ENCODE data around the gene ZSWIM8.
A peak's percentile ranks its signal among the peaks of the same experiment; 100 is the strongest.
"Not testable (repeated sequence)": the region's sequence is repeated elsewhere in the genome, so short reads cannot be mapped to it uniquely, and the experiment has no call there.

The ZSWIM8 gene, protein sequence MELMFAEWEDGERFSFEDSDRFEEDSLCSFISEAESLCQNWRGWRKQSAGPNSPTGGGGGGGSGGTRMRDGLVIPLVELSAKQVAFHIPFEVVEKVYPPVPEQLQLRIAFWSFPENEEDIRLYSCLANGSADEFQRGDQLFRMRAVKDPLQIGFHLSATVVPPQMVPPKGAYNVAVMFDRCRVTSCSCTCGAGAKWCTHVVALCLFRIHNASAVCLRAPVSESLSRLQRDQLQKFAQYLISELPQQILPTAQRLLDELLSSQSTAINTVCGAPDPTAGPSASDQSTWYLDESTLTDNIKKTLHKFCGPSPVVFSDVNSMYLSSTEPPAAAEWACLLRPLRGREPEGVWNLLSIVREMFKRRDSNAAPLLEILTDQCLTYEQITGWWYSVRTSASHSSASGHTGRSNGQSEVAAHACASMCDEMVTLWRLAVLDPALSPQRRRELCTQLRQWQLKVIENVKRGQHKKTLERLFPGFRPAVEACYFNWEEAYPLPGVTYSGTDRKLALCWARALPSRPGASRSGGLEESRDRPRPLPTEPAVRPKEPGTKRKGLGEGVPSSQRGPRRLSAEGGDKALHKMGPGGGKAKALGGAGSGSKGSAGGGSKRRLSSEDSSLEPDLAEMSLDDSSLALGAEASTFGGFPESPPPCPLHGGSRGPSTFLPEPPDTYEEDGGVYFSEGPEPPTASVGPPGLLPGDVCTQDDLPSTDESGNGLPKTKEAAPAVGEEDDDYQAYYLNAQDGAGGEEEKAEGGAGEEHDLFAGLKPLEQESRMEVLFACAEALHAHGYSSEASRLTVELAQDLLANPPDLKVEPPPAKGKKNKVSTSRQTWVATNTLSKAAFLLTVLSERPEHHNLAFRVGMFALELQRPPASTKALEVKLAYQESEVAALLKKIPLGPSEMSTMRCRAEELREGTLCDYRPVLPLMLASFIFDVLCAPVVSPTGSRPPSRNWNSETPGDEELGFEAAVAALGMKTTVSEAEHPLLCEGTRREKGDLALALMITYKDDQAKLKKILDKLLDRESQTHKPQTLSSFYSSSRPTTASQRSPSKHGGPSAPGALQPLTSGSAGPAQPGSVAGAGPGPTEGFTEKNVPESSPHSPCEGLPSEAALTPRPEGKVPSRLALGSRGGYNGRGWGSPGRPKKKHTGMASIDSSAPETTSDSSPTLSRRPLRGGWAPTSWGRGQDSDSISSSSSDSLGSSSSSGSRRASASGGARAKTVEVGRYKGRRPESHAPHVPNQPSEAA (N-terminal part only)

DNA sequence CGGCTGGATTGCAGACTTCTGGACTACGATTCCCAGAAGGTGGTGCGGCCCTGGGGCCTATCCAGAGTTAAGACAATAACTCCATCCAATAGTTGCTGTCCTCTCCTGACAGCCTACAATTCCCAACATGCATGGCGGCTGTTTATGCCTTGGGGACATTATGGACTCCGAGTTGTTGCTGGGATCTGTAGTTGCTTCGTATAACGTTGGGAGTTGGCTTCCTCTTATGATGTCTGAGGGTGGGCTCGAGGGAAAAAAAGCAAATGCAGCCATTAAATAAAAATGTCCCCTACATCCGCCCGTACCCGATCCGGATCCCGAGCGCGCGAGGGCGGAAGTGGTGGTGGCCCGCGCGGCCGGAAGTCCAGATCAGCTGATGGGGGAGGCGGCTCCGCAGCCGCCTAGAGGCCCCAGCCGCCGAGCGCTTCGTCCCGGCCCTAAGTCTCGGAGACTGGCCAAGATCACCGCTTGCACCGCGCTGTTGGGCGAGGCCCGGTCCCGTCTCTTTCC lies at the start of gene ZSWIM8:
TSS of gene ZSWIM8 (plus strand) at position 396 of the 510 bp plus-strand sequence. CDS start 273 bp downstream, outside the sequence.
- peak; percentile 92 to 93 for DNase-seq

DNA sequence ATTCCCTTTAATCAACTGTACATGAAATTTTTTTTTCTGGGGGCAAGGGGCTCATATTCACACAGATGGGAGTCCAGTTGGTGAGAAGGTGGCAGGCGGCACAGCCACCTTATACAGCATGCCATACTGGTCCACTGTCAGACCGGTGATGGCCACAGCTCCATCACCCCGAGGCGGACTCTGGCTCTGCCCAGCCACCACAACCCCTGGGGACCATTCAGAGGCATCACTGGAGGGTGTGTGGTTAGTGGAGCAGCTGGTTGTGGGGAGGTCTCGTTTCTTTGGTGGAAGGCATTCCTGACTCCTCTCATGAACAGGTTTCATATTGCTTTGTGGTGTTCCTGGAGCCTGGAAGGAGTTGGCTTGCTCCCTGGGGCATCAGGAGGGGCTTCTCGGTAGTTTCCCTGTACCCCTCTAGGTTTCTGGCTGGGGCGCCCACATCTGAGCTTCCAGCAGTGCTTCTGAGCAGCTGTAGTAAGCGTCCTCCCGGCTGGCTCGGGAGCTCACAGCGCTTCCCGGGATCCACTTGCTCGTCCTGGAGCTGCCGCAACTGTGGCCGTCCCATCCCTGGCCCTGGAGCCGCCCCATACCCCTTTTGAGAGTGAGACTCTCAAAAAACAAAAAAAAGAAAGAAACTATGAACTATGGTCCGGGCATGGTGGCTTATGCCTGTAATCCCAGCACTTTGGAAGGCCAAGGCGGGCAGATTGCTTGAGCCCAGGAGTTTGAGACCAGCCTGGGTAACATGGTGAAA lies 44.7 kb upstream of the ZSWIM8 start:
- DNase-seq = not testable (repeated sequence)

DNA sequence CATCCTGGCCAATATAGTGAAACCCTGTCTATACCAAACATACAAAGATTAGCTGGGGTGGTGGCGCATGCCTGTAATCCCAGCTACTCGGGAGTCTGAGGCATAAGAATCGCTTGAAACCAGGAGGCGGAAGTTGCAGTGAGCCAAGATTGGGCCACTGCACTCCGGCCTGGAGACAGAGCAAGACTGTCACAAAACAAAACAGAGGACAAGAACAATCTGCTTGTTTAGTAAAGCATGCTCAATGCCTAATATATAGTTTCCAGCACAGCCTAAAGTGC lies 43.0 kb upstream of the ZSWIM8 start:
- no peak for DNase-seq

DNA sequence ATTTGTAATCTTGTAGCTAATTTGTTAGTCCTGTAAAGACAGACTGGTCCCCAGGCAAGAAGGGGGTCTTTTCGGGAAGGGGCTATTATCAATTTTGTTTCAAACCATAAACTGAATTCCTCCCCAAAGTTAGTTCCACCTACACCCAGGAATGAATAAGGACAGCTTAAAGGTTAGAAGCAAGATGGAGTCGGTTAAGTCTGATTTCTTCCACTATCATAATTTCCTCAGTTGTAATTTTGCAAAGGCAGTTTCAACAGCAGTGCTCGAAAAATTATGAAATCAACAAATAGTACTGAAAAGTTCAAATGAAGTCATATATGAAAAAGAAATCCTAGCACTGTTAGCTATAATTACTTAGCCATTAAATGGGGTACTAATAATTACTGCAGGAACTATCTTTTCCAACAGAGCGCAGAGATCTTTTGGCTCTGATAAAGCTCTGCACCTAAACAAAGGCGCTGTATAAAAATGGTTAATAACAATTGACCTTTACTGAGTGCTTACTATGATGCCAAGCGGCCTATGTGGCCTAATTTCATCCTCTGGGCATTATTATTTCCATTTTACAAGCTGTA lies 42.0 kb upstream of the ZSWIM8 start:
- no peak for DNase-seq

DNA sequence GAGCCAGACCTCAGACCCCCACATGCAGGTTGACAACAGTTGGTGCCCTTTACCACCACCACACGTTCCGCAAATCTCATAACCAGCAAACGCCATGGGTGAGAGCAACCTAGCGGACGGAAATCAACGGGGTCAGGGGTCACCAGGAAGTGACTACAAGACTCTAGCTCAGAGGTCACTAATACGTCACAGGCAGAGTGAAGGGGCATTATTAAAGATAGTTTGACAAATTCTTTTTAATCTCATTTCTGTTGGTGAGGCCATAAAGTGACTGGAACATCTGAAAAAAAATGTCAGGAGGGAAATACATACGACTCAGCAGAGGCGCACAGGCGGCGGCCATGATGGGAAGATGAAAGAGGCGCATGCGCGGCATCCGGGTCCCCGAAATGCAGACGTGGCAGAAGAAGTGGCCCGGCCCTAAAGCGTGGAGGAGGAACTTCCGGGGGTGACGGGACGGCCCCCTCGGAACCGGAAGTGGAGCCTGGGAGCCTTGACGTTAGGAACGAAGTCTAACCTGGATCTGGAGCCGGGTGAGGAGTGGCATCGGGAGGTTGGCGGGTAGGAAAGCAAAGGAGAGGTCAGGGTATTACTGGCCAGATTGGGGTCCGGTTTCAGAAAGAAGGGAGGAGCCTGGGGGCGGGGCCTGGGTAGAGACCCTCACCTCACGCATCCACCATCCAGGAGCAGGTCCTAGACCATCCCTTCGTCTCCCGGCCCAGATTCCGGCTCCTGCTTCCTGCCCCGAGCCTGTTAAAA lies 41.3 kb upstream of the ZSWIM8 start, which contains the start of gene SEC24C:
TSS of gene SEC24C (plus strand) at position 468 of the 759 bp plus-strand sequence. CDS start 2,461 bp downstream, outside the sequence.
- peak; percentile 94 to 97 for DNase-seq

DNA sequence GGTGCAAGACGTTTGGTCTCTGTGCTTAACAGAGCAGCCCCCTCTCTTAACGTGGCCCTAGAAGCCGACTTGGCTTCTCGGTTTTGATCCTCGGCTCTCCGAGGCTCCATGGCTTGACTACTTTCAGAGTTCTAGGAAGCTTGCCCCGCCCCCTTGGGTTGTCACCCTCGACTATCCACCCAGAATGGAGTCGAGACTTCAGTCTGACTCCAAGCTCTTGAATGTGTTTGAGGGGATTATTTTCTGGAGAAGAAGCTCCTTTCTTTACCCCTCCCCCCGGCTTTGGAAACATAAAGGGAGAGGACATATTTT lies 40.8 kb upstream of the ZSWIM8 start:
- DNase-seq = peak; percentile 17 to 55

DNA sequence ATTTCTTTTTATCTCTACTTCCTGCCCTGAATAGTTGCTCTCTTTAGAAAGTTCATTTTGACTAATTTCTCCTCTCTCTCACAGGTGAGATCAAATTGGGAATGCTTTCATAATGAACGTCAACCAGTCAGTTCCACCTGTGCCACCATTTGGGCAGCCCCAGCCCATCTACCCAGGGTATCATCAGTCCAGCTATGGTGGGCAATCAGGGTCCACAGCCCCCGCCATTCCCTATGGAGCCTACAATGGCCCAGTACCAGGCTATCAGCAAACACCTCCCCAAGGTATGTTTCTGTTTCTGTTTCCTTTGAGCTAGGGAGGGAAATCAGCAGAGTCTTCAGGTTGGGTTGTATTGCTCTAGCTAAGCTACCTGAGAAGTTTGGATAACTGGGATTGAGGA lies 38.7 kb upstream of the ZSWIM8 start:
- no peak for DNase-seq

DNA sequence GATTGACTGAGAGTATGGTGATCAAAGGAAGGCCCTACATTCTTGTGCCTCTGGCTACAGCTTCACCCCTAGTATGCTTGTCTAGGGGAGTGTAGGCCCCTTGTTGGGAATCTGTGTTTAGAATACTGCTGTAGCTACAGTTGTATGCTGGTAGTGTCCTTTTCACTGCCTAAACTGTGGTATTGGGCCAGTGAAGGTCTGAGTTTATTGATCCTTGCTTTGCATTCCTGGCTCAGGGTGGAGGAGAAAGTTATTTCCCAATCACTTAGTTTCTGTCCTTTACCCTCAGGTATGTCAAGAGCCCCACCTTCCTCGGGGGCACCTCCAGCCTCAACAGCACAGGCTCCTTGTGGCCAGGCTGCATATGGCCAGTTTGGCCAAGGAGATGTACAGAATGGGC lies 34.6 kb upstream of the ZSWIM8 start:
- no peak for DNase-seq

DNA sequence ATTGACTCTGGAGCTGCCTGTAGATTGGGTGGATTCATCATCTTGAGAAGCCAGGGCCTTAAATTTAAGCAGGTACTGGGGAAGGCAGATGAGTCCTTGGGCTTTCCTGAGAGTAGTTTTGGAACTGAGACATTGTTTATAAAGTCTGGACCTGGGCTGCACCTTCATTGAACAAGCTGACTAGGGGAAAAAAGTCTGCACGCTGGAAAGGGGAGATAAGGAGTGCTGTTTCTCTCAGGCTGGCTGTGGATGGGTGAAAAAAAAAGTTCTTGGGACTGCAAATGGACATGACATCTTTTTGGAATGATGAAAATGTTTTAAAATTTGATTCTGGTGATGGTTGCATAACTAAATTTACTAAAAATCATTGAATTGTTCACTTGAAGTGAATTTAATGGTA lies 29.2 kb upstream of the ZSWIM8 start:
- DNase-seq = no peak

DNA sequence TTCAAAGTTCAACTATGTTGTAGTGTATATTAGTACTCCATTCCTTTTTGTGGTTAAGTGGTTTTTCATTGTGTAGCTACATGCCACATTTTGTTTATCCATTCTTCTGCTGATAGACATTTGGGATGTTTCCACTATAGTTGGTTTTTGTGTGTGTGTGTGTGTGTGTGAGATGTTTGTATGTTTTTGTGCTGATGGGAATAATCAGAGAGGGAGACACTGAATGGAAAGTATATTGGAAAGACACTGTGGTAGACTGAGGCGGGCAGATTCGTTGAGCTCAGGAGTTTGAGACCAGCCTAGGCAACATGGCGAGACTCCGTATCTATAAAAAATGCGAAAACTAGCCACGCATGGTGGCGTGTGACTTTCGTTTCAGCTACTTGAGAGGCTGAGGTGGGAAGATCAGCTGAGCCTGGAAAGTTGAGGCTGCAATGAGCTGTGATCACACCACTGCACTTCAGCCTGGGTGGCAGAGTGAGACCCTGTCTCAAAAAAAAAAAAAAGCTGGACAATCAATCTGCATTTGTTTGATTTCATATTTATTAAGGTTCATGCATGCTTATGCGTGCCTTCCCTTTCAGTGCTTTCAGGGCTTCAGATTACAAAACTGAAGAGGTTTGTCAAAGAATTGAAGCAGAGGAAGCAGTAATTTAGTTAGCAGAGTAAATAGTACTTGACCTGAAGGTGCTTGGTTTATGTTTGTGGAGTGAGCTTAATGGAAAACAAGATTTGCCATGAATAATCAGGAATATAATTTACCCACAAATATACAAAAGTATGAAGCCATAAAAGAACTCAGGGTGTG lies 26.5 kb upstream of the ZSWIM8 start:
- no peak for DNase-seq

DNA sequence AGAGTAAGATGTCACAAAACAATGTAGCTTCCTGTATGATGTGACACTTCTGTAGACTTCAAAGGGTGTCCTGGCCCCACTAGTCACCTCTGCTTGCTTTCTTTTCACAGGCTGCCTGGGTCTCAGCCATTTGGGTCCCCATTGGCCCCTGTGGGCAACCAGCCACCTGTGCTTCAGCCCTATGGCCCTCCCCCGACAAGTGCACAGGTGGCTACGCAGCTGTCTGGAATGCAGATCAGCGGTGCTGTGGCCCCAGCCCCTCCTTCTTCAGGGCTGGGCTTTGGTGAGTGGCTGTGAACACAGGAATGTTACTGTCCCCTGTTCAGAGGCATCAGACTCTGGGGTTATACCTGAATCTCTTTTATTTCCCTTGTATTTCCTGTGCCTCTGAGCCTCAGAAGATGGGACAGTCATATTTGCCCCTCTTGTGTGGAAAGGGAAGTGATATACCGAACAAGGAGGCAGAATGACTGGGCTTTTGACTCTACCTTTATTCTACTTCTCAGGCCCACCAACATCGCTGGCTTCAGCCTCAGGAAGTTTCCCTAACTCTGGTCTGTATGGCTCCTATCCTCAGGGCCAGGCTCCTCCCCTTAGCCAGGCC lies 25.8 kb upstream of the ZSWIM8 start:
- no peak for DNase-seq

DNA sequence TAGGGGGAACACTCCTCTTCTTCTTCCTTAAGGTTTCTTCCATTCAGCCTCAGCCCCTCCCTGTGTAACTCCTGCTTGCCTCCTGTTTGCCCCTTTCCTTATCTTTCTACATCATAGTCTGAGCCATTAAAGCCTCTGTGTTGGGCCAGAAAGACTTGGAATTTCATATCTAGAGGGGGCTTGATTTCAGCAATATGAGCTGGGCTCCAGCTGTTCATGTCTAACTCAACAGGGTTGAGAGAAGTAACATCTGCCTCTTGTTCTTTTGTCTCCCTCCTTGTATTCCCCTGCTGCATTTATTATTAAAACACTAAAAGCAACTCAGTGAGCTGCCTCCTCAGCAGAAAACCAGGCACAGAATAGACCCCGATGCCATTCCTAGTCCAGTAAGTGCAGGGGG lies 23.6 kb upstream of the ZSWIM8 start:
- DNase-seq = no peak

DNA sequence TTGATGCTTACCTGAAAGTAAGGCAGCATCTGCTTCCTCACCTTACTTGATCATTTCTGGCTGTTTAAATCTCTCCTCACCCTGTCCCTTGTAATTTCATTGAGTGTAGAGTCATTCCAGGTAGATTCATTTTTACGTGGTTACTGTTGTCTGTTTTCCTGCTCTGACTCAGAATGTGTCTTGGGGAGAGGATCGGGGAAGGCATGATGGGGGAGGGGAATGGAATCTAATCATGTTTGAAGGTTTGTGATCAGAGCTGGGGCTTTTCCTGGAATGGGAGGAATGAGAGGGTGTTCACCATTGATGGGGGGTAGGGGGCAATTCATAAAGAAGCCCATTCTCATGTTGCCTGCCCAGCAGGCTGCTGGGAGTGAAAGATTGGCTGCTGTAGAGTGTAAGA lies 22.5 kb upstream of the ZSWIM8 start:
- no peak for DNase-seq

DNA sequence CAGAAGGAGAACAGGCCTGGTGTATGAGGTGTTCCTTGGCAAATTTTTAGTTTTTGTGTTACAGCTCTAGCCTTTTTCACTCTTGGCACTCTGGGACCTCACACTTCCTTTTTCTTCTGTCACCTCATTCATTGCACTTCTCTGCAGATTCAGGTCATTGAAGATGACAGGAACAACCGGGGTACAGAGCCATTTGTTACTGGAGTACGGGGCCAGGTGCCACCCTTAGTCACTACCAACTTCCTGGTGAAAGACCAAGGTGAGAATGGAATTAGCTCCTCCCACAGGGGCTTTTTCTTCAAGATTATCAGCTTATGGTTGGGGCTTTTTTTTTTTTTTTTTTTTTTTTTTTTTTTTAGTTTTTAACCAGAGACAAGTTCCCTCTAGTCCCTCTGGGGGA lies 22.1 kb upstream of the ZSWIM8 start:
- DNase-seq = no peak

DNA sequence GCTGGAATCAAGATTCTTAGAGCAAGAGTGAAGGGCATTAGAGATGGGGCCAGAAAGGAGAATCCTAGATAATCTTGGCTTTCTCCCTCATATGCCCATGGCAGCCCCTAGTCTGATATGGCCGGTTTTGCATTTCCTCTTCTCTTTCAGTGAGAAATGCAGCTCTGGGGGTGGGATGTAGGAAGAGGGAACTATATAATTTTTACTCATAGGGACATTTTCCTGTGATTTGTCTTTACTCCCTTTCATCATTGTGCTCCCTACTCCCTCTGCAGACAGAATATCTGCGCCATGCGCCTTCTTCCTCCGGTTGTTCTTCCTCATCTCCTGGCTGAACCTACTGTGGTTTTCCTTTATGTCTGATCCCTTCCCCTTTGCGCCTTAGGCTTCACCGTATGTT lies 20.3 kb upstream of the ZSWIM8 start:
- DNase-seq = no peak

DNA sequence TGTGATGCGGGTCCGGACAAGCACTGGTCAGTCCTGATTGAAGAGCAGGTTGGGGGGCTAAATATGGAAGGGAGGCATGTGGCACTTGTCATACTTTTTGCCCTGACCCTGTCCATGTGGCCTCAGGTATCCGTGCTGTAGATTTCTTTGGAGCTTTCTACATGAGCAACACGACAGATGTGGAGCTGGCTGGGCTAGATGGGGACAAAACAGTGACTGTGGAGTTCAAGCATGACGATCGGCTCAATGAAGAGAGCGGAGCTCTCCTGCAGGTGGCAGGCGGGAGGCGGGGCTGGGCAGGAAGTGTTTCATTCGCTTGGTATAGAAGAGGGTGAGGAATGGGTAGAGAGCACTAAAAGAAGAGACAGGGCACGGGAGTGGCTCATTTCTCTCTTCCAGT lies 16.5 kb upstream of the ZSWIM8 start:
- DNase-seq = no peak

DNA sequence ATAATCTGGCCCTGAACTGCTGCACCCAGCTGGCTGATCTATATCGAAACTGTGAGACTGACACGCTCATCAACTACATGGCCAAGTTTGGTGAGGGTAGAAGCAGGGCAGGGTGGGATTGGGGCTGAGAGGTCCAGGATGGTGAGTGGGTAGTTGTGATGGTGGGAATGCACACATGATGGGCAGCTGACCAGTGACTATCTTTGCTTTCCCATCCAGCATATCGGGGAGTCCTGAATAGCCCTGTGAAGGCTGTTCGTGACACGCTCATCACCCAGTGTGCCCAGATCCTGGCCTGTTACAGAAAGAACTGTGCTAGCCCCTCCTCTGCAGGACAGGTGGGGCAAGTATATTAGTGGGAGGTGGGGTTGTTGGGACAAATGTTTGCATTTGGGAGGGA lies 16.0 kb upstream of the ZSWIM8 start:
- no peak for DNase-seq

DNA sequence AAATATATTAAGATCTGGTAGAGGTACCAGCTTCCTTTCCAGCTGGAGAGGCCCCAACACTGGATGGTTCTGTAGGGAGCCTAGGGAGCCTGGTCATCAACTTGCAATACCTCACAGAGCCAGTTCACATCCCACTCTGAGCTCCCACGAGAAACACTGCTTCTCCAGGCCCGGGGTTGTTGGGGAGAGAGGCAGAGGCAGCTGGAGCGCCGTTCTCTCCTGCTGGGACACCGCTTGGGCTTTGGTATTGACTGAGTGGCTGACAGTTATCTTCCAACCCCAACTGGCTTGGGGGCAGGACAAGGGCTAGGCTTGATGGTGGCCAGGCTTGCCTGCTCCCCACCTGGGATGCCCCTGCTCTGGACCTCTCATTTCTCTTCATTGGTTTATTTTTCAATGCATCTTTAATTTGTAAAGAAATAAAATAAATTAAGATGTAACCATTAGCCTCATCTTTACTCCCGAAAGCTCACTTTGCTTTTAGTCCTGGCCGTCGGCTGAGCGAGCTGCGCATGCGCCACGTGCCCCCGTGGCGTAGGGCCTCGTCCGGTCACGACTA lies 13.6 kb upstream of the ZSWIM8 start:
- peak in 1 of 2 experiments; percentile 46 for DNase-seq

DNA sequence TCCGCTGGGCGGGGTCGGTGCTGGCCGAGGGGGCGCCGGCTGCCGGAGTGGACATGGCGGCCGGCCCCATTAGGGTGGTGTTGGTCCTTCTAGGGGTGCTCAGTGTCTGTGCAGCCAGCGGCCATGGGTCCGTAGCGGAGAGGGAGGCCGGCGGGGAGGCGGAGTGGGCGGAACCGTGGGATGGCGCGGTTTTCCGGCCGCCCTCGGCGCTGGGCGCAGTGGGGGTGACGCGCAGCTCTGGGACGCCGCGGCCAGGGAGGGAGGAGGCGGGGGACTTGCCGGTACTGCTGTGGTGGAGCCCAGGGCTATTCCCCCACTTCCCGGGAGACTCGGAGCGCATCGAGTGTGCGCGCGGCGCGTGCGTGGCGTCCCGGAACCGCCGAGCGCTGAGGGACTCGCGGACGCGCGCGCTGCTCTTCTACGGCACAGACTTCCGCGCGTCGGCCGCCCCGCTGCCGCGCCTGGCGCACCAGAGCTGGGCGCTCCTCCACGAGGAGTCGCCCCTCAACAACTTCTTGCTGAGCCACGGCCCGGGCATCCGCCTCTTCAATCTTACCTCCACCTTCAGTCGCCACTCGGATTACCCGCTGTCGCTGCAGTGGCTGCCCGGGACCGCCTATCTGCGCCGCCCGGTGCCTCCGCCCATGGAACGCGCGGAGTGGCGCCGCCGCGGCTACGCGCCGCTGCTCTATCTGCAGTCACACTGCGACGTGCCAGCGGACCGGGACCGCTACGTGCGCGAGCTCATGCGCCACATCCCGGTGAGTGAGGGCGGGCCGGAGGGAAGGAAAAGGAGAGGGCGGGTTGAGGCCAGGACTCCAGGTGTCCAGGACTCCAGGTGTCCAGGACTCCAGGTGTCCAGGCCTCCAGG lies 12.9 kb upstream of the ZSWIM8 start:
- DNase-seq = peak; percentile 59 to 63
